Ecto neural progenitor cell (in vitro differentiated cells): ENCODE measurements around the gene BMS1.
"Not testable (repeated sequence)": the region's sequence is repeated elsewhere in the genome, so short reads cannot be mapped to it uniquely, and the experiment has no call there.

Experiments used
- DNase-seq: peaks from one replicate; pipeline ENCODE4 v3.0.0-alpha.2; 2018; ENCODE audit warnings: low spot score

The BMS1 gene

DNA sequence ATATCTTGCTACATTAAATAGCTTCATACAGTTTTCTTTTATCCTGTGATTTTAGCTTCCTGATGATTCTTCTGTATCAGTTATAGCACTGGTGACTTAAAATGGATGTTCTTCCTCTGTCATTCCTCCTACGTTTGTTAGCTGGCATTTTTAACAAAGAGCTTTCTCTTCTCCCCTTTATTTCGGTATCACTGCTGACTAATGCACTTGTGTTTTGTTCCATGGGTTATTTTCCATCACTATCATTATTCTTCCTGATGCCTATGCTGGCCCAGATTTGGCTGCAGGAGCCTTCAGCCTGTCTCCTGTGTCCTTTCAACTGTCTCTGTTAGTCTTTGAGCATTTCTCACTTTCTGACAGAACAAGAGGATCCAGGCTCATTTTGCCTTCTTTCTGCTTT lies 13.1 kb downstream of the BMS1 start:
- DNase-seq: no peak

DNA sequence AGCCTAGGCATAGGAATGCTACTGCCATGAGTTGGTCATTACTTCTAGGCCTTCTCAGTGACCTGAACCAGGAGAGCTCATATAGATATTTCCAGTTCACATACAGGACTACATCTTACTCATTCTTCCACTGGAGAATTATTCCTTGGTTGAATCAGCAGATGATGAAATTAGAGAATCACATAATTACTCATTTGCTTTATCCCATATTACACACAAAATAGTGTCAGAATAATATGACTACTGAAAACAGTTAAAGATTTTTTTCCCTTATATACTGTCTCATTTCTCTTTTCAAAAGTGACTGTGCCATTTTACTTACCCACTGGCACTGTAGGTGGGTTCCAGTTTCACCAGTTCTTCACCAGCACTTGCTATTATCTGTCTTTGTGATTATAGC lies 18.5 kb downstream of the BMS1 start:
- no peak for DNase-seq

DNA sequence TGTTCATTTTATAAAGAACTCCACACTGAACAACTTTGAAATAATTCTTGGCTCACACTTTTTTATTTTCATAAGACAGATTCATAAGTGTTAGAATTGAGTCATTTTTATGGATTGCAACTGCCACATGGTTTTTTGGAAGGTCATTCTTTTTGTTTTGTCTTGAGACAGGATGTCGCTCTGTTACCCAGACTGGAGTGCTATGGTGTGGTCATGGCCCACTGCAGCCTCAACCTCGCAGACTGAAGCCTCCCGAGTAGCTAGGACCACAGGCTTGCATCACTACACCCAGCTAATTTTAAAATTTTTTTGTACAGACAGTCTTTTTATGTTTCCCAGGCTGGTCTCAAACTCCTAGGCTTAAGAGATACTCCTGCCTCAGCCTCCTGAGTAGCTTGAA lies 20.3 kb downstream of the BMS1 start:
- no peak for DNase-seq

DNA sequence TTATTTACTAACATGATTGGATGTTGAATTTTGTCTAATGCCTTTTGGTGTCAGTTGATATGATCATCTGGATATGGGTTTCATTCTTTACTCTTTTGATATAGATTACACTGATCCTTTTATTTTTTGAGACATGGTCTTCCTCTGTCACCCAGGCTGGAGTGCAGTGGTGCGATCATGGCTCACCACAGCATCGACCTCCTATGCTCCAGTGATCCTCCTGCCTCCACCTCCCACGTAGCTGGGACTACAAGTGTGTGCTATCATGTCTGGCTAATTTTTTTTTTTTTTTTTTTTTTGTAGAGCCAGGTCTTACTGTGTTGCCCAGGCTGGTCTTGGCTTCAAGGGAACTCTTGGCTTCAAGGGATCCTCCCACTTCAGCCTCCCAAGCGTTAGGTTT lies 27.1 kb downstream of the BMS1 start:
- no peak for DNase-seq

DNA sequence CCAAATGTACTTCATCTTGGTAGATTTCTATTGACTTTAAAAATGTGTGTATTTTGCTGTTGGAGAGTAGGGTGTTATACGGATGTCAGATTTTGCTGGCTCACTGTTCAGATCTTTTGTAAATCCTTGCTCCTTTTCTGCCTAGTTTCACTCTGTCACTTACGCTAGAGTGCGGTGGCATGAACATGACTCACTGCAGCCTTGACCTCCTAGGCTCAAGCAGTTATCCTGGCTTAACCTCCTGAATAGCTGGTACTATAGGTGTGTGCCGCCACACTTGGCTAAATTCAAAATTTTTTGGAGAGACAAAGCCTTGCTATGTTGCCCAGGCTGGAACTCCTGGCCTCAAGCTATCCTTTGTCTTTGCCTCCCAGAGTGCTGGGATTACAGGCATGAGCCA lies 29.4 kb downstream of the BMS1 start:
- no peak for DNase-seq

DNA sequence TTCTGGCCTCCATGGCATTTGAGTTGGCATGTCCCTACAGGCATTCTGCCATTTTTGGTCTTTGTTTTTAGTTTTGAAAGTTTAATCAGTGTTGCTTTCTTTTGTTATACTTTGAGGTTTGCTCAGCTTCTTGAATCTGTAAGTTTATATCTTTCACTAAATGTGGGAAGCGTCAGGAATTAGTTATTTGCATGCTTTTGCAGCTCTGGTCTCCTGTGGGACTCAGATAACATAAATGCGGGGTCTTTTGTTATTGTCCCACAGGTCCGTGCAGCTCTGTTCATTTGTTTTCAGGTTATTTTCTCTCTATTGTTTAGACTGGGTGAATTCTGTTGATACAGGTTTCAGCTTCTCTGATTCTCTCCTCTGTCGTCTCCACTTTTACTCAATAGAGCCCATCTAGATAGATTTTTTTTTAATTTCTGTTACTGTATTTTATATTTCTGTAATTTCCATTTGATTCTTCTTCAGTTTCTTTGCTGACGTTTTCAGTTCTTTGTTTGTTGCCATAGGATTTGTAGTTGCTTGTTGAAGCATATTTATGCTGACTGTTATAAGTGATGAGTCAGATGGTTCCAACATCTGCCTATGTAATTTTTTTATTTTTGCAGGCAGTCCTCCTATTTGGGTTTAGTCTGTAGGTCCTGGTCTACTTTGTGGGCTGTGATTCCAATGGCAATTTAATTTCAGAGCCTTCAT lies 31.5 kb downstream of the BMS1 start:
- not testable (repeated sequence) for DNase-seq

DNA sequence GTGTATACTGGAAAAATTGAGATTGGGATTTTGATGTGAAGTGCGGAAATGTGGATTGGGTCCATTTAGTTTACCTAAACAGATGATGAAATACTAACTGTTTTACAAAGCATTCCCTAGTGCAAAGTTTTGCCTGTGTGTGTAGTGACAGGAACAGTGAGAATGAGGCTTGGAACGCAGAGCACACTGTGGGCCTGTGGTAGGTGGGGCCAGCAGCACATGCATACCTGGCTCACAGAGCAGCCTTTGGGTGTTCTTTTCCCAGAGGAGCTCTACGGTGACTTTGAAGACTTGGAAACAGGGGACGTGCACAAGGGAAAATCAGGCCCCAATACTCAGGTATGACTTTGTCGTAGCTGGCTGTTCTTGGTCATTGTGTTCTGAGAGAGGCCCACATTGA lies 33.7 kb downstream of the BMS1 start:
- not testable (repeated sequence) for DNase-seq

DNA sequence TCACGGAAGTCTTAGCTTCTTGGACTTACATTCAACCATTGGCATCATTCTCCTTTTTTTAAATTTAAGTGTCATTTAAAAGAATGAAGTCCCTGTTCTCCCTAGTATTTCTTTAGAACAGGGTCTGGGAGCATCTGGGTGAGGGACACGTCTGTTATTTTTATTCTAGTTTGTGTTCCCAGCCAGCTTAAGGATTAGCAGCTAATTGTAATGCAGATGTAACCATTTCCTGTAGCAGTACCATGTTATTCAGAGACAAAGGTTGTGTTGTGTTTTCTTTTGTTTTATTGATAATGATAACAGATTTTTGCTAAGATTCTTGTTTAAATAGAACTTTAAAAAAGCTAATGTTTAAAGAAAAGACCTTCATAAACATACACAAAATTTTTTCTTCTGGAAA lies 34.3 kb downstream of the BMS1 start:
- DNase-seq: no peak

DNA sequence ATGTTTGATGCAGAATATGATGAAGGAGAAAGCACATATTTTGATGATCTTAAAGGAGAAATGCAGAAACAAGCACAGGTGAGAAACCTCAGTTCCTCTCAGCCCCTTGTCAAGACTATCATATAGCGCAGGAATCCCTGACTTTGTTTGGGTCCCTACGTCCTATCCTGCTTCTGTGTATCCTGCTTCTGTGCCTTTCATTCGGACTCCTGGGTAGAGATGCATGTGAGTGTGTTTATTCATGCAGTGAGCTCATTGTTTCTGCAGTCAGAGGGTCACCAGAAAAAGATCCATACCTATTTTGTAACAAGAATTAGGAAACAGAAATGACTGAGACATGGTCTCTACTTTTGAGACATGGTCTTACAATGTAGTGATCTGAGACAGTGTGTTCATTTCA lies 34.8 kb downstream of the BMS1 start:
- not testable (repeated sequence) for DNase-seq

DNA sequence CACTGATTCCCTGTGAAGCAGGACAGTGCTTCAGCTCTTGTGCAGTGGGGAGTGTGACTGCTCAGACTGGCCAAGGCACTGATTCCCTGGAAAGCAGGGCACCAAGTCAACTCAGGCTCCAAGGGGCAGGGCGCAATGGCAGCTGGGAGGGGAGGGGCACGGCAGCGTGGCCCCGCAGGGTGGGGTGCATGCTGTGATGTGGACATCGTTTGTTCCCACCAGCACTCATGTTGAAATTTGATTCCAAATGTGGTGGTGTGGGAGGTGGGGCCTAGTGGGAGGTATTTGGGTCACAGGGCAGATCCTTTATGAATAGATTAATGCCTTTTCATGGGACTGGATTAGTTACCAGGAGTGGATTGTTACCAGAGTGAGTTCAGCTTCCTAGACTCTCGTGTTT lies 44.2 kb downstream of the BMS1 start:
- DNase-seq: not testable (repeated sequence)

DNA sequence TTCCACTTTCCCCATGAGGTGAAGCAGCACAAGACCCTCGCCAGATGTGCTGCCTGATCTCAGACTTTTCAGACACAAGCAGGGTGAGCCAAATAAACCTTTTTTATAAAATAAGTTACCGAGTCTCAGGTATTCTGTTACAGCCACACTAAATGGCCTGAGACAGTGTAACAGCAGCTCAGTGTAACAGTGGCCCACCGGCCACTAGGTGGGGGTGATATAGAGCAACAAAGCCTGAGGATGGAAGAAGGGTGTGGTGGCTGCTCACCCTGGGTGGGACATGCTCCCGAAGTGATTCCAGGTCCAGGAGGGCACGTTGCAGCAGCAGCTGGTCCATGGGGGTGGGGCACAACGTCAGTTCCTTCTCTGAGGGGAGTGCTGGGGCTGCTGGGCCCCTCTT lies 44.6 kb downstream of the BMS1 start:
- peak; percentile 54 for DNase-seq

DNA sequence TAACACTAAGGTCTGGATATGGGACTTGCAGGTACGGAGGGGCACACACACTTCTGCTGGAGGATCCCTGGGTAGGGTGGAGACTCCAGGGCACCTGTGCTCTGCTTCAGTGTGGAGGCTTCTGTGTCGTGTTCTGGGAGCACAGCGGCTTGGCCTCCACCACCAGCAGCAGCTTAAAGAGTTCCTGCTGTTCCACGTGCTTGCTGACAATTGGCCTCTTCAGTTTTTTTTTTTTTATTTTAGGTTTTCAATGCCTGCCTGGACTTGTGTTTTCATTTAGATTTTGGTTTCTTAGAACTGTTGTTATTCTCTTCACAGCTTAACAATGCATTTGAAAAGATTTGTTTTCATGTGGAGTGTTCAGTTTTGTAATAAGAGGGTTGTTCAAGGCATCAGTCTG lies 45.8 kb downstream of the BMS1 start:
- not testable (repeated sequence) for DNase-seq

DNA sequence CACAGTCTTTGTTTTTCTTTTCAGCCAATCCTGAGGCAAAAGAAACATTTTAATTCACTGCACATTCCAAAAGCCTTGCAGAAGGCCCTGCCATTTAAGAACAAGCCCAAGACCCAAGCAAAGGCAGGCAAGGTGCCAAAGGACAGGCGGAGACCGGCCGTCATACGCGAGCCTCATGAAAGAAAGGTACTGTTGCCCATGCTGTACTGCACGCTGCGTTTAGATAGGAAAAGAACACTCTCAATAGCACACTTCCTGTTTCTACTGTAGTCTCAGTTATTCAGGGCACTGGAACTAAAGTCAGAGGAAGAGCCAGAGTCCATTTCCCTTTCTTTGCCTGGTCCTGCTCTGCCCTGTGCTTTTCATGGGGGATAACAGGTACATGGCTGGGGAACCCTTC lies 47.6 kb downstream of the BMS1 start:
- DNase-seq: no peak

DNA sequence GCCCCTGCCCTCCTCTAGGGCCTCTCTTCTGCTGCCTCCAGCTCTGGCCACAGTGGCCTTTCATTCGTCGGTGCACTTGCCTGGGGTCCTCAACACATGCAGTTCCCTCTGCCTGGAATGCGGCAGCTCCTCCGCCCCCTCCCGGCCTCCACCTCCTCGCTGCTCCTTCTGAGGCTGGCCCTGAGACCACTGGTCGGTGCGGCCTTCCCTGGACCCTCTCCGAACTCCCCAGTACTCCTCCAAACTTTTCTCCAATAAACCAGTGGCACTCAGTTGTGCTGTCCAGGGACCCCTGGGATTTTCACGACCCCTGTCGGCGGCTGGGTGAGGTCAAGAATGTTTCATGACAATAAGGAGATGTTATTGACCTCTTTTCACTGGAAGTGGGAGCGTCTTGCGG lies 53.5 kb downstream of the BMS1 start:
- DNase-seq: no peak

DNA sequence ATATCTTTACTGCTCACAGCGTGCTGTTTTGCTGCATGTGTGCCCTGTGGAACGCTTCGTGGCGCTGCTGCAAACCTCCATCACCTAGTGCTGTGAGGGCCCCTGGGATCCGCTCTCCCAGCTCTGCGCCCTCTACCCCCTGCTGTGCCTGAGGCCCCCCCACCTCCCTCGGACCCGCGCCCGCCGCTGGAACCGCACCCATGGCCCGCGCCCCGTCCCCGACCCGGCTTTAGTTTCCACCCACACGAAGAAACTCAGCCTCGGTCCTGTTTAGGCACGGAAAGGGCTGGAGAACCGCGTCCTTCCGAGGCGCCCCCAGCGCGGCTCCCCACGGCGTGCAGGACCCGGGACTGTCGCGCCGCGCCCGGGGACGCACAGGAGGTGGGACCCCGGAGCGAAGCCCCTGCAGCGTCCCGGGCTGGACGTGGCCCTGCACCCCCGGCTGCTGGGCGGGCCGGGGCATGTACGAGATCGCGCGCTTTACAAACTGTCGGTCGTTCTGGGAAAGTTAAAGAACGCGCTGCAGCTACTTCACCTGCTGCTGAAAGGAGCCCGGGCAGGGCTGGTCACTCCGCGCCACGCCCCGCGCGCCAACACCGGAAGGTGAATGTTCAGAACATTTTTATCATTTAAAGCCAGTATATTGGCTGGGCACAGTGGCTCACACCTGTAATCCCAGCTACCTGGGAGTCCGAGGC lies 54.3 kb downstream of the BMS1 start:
- no peak for DNase-seq

DNA sequence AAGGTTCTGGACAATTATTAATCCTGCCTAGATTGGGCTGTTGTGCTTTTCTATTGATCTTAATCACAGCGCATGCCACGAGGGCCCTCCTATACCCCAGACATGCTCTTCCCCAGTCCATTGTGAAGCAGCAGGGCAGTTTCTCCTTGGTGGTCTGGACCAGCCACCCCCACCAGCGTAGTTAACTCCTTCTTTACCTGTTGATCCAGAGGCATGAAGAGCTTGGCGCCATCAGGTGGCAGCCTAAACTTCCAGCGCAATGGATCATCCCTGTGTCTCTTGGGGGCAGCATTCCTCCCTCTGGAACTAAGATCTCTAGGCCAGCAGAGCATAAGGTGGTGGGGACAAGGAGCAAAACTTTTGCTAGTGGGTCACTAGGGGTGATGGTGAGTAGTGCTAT lies 62.2 kb downstream of the BMS1 start:
- DNase-seq: not testable (repeated sequence)

DNA sequence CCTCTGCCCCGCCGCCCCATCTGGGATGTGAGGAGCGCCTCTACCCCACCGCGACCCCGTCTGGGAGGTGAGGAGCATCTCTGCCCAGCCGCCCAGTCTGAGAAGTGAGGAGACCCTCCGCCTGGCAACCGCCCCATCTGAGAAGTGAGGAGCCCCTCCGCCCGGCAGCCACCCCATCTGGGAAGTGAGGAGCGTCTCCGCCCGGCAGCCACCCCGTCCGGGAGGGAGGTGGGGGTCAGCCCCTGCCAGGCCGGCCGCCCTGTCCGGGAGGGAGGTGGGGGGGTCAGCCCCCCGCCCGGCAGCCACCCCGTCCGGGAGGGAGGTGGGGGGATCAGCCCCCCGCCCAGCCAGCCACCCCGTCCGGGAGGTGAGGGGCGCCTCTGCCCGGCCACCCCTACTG lies 64.7 kb downstream of the BMS1 start:
- DNase-seq: not testable (repeated sequence)

DNA sequence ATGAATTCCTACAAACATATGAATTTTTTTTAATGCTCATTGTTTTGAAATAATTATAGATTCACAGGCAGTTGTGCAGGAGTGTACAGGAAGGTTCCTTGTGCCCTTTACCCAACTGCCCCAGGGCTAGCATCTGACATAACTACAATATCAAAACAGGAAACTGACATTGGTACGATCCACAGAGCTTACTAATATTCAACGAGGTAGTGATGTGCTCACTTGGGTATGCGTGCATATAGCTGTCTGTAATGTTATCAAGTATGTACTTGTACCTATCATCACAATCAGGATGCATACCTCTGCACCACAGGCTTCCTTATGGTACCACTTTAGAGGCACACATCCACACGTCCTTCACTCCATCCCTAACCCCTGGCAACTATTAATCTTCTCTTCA lies 68.3 kb downstream of the BMS1 start:
- no peak for DNase-seq

DNA sequence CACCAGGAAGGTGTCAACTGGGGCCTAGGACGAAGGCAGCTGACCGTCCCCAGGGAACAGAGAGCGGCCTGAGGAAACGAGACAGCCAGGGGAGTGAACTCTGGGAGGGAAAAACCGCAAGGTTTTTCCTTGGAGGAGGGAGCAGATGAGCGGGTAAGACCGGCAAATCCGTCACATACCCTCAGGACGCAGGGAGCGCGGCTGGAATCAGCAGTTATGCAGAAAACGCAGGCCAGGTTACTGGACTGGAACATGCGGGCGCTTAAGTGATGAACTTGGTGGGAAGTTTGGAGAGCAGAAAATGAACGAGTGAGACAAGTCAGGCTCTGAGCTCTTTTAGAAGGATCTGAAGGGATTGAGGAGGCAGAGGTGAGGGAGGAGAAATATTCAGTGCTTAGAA lies 76.7 kb downstream of the BMS1 start:
- no peak for DNase-seq

DNA sequence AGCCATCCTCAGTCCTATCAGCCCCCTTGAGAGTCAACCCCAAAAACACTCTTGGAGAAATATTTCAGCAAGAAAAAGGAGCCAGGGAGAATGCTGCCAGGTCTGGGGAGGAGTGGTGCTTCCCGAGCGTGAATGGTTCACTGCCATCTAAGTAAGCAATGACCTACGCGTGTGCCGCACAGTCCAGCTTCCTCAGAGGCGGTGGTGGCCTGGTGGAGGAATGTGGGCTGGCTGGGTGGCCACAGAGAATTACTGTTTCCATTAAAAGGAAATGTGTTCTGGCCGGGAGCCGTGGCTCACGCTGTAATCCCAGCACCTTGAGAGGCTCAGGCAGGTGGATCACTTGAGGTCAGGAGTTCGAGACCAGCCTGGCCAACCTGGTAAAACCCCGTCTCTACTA lies 77.4 kb downstream of the BMS1 start:
- DNase-seq: not testable (repeated sequence)

DNA sequence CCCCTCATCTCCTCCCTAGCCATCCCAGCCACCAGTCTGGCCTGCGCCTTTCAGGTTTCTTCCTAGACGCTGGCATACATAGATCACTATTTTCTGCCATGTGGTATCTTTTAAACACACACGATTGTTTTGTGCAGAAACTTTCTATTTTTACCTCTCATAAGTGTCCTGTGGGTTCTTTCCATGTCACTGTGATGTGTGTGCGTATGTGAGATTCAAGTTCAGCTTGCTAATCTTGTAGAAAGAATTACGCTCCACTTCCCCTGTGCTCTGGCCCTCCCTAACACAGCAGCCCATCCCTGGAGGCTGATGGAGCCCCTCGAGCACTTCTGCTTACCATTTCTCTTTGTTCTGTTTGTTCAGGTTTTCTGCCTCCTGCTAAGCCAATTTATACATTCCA lies 80.2 kb downstream of the BMS1 start:
- DNase-seq: not testable (repeated sequence)

DNA sequence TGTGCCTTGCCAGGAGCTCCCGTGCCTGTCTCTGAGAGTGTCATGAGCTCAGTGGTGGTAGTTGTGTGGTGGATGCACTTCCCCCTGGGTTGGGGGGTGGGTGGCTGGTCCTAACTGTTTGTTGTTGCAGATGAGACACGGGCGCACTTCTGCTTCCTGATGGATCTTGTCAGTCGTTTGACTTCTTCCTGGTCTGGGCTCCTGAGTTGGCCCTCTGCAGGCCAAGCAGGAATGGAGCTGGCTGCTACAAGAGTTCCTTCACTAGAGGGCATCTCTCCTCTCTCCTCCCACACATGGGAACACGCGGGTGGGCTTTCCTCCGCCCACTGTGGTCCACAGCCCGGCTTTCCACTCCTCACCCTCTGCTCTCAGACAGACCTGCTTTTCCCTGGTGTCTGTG lies 82.0 kb downstream of the BMS1 start:
- DNase-seq: no peak

DNA sequence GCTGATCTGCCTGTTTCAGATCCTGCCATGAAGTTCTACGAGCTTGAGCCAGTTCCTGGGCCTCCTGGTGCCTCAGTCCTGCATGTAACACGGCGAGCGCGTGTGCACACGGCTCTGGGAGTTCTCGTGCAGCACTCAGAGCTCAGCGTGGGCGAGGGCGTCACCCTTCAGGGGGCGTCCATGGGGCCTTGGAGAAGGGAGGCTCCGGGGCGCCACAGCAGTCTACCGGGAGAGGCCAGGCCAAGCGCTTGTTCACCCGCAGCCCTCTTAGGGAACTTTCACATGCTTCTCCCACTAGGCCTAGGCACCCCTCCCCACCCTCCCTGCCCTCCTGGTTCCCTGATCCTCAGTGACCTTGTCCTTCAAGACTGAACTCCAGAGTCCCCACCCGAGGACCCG lies 83.1 kb downstream of the BMS1 start:
- DNase-seq: no peak
